Measurements from ENCODE around the gene TMTC1.

TMTC1 gene

DNA sequence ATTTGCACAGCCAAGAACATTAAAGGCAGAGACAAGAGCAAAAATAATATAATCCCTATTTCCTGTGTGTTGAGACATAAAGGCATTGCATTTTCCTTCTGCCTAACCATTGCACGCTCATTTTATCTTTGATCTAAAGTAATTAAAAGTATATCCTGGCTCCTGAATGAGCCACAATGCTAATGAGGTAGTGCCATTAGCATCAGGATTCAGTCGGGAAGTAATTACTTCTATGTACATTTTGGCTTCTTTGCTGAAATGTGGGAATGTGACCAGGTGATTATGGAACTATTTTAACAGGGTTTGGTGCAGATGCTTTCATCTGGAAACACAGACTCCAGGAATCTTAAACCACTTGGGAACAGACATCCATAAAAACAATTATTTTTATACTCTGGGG lies 77.4 kb downstream of the TMTC1 start:
- TF ChIP-seq, protein P1, sequence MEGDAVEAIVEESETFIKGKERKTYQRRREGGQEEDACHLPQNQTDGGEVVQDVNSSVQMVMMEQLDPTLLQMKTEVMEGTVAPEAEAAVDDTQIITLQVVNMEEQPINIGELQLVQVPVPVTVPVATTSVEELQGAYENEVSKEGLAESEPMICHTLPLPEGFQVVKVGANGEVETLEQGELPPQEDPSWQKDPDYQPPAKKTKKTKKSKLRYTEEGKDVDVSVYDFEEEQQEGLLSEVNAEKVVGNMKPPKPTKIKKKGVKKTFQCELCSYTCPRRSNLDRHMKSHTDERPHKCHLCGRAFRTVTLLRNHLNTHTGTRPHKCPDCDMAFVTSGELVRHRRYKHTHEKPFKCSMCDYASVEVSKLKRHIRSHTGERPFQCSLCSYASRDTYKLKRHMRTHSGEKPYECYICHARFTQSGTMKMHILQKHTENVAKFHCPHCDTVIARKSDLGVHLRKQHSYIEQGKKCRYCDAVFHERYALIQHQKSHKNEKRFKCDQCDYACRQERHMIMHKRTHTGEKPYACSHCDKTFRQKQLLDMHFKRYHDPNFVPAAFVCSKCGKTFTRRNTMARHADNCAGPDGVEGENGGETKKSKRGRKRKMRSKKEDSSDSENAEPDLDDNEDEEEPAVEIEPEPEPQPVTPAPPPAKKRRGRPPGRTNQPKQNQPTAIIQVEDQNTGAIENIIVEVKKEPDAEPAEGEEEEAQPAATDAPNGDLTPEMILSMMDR (IDR thresholded peaks at IDR 0.05; ENCODE audit: borderline replicate concordance, insufficient read depth, low read depth, low read length) = no peak
- H3K4me3 ChIP-seq (ENCODE audit: low read depth, low read length) = no peak overlapping the region

DNA sequence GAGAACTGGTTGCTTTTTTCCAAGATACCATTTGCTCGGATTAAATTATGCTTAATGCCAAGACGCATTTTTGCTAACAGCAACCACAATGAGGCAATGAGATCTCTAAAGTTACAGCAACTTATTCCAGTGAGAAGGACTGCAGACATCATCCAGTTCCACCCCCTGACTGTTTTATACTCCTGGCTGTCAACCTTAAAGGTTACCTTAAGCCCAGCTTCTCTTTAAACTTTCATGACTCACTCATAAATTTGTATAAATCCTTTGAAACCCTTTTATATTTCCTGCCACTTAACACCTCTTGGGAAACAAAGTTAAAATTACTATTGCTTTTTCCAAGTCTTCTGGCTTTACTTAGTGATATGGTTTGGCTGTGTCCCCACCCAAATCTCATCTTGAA lies 80.2 kb downstream of the TMTC1 start:
- H3K4me3 ChIP-seq (ENCODE audit: low read depth, low read length) = no peak overlapping the region
- TF ChIP-seq, protein P1 (IDR thresholded peaks at IDR 0.05; ENCODE audit: borderline replicate concordance, insufficient read depth, low read depth, low read length) = no peak

DNA sequence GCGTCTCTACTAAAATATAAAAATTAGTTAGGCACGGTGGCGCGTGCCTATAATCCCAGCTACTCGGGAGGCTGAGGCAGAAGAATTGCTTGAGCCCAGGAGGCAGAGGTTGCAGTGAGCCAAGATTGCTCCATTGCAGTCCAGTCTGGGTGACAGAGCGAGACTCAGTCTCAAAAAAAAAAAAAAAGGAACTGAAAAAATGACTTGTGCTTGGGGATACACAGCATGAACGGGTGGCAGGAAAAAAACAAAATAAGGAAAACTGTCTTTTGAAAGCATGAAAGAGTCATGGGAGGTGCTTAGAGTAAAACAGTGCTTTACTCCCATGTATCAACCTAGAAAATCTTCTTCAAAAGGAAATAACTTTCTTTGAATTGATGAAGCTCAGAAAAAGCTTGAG lies 80.8 kb downstream of the TMTC1 start:
- TF ChIP-seq, protein P1 (IDR thresholded peaks at IDR 0.05; ENCODE audit: borderline replicate concordance, insufficient read depth, low read depth, low read length) = no peak
- H3K4me3 ChIP-seq (ENCODE audit: low read depth, low read length) = no peak overlapping the region

DNA sequence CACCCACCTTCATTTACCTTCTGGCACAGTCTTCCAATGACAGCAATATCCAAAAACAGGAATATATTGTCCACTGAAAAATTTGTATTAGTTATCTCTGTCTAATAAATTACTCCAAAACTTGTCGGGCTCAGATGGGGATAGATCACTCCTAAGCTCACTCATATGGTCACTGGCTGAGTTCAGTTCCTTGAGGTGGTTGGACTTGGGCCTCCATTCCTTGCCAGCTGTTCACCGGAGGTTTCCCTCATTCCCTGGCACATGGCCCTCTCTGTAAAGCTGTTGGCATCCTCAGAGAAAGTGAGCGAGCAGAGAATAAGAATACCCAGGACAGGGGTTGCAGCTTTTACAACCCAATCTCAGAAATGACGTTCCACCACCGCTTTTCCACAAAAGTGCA lies 81.5 kb downstream of the TMTC1 start:
- TF ChIP-seq, protein P1 (IDR thresholded peaks at IDR 0.05; ENCODE audit: borderline replicate concordance, insufficient read depth, low read depth, low read length) = no peak
- H3K4me3 ChIP-seq (ENCODE audit: low read depth, low read length) = no peak overlapping the region

DNA sequence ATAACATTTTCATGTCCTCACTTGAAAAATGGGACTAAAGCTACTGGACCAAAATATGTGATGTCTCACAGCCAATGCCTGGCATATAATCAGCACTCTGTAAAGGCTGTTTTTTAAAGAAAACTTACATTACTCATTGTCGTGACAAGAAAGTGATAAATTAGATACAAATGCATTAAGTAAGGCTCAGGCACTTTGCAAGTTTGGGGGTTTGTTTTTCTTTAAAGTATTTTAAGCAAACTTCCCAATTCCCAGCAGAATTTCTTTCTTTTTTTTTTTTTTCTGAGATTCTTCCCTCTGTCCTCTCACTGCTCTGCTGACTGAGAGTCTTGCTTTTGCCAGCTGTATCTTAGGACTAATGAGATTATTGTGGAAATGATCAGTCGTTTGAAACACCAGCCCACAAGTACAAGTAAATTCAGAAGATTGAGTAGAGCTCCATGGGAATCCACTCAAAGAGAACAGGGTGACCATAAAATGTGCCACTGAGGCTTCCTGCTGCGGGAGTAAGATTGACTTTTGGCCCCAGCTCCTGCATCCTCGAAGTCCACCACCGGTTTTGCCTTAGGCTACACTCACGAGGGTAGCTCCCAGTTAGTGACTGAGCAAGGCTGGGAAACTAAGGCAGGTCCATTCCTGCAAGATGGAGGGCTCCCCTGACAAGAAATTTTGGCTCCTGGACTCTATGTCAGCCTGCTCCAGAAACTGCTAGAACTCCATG lies 82.8 kb downstream of the TMTC1 start:
- H3K4me3 ChIP-seq (ENCODE audit: low read depth, low read length) = no peak overlapping the region
- TF ChIP-seq, protein P1 (IDR thresholded peaks at IDR 0.05; ENCODE audit: borderline replicate concordance, insufficient read depth, low read depth, low read length) = no peak

DNA sequence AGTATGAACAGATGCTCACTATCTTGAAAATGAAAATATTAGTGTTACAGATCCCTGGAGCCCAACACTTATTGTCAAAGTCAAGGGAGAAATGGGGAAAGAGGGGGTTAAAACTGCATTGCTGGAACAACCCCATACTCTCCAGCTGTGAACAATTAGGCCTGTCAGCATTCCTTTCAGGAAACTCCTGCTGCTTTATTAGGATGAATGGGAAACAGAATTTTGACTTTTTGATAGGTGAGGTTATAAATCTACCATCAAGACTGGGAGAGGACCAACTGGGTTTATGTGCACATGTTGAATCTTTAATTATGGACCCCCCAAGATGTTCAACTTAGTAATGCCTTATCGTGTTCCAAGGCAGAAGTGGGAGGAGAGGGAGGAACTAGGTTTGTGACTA lies 85.0 kb downstream of the TMTC1 start:
- H3K4me3 ChIP-seq (ENCODE audit: low read depth, low read length) = no peak overlapping the region
- TF ChIP-seq, protein P1 (IDR thresholded peaks at IDR 0.05; ENCODE audit: borderline replicate concordance, insufficient read depth, low read depth, low read length) = no peak

DNA sequence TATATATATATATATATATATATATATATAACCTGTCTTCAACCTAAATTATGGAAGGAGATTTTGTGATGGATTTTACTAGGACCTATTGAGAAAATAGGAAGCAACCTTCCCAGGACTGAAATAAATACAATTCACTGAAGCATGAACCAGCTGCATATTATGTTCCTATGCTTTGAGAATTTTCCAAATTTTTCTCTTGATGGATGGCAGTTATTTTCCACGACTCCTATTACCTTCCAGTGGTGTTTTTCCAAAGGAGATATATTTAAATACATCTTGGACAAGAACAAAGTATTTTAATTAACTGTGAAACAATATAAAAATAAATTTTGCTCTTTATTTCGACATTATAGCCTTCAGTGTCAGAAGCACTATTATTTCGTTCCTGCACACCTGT lies 87.9 kb downstream of the TMTC1 start:
- TF ChIP-seq, protein P1 (IDR thresholded peaks at IDR 0.05; ENCODE audit: borderline replicate concordance, insufficient read depth, low read depth, low read length) = no peak

More for the DNA sequence above, 87.9 kb downstream of the TMTC1 start:
- H3K4me3 ChIP-seq (ENCODE audit: low read depth, low read length) = no peak overlapping the region
